Glomerular visceral epithelial cell (primary cell): ENCODE measurements around the gene ACKR3.

ENCODE experiments used
- DNase-seq: peaks from one replicate; pipeline ENCODE4 v3.0.0-alpha.2; 2016; ENCODE audit errors: extremely low spot score

ACKR3 gene

GRCh38 chr2:236570081-236570868 is 650 bp downstream of the ACKR3 start:
- peak; percentile 23 for DNase-seq

DNA sequence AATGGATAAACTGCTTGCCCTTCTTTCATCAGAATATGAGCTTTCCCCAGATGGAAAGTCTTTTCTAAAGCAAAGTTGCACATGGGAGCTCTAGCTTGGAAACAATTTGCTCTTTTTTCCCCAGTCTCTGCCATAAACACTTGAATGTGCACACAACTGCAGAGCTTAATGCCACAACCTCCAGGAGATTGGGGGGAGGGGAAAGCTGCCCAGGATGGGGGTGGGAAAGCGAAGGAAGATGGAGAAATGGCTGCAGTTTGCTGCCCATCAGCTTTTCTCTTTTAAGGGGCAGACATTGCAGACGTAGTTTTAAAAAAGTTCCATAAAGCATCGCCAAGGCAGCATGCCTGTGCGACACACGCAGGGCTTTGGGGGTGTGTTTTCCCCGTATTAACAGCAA is 1.5 kb downstream of the ACKR3 start:
- no peak for DNase-seq

GRCh38 chr2:236572482-236572881 is 2.9 kb downstream of the ACKR3 start:
- DNase-seq, result peak; percentile 9

- no peak for DNase-seq
Observed at GRCh38 chr2:236573066-236573929, 3.7 kb downstream of the ACKR3 start.

- no peak for DNase-seq
Observed at GRCh38 chr2:236574000-236574399, 4.4 kb downstream of the ACKR3 start.

DNA sequence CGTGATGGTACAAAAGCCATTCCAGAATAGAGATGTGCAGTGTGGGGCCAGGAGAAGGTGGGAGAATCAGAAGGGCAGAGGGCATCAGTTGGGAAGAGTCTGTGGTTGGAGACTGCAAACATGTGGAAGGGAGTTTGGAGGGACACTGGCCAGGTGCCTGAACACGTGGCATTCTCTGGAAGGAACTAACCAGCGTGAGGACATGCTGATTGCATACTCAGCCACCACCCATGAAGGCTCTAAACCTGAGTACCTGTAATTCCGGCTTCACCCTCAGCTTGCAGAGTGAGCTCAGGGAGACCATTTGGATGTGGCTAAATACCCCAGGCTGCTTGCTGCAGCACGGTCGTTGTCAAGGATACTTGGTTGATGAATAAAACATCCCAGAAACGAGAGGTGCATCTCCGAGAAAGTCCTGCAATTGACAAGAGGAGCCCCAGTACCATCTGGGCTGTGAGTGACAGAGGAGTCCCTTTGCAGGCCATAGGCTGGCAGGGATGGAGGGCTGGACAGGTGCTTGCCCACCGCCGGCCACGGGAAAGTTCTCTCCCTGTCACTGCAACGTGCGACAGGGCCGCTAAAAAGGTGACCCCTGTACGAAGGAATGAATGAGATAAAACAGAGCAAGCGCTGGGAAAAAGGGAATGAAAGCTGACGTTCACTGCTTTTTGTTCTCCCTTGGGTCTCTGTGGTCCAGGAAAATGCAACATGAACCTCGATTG is 5.0 kb downstream of the ACKR3 start:
- DNase-seq, result no peak

DNA sequence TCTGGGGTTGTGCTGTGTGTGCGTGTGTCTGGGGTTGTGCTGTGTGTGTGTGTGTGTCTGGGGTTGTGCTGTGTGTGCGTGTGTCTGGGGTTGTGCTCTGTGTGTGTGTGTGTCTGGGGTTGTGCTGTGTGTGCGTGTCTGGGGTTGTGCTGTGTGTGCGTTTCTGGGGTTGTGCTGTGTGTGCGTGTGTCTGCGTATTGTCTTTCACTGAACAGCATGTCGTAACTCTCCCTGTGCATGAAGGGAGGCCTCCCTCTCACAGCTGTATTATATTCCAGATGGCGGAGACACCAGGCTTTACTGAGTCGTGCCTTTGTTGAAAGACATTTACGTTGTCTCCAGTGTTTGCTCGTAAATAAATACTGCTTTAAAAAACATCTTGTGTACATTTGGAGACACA is 5.9 kb downstream of the ACKR3 start:
- DNase-seq, result no peak

- DNase-seq, result no peak
Observed at GRCh38 chr2:236576087-236576486, 6.5 kb downstream of the ACKR3 start.

DNA sequence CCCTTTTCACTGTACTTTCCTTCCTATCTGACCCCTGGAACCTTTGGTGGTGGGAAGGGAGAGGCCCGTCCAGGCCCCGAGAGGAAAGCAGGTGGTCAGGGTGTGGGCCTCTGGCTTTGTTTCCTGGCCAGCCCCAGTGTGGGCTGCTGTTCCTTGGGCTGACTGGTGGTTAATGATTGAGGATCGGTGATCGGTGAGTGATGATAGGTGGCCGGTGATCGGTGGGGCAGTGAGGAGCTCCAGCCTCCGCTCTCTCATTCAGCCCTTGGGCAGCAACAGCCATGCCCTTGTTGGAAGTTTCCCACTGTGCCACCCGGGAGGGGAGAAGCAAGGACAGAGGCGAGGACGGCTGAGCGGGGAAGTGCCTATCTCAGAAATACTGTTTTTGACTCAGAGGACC is 7.3 kb downstream of the ACKR3 start:
- no peak for DNase-seq

DNA sequence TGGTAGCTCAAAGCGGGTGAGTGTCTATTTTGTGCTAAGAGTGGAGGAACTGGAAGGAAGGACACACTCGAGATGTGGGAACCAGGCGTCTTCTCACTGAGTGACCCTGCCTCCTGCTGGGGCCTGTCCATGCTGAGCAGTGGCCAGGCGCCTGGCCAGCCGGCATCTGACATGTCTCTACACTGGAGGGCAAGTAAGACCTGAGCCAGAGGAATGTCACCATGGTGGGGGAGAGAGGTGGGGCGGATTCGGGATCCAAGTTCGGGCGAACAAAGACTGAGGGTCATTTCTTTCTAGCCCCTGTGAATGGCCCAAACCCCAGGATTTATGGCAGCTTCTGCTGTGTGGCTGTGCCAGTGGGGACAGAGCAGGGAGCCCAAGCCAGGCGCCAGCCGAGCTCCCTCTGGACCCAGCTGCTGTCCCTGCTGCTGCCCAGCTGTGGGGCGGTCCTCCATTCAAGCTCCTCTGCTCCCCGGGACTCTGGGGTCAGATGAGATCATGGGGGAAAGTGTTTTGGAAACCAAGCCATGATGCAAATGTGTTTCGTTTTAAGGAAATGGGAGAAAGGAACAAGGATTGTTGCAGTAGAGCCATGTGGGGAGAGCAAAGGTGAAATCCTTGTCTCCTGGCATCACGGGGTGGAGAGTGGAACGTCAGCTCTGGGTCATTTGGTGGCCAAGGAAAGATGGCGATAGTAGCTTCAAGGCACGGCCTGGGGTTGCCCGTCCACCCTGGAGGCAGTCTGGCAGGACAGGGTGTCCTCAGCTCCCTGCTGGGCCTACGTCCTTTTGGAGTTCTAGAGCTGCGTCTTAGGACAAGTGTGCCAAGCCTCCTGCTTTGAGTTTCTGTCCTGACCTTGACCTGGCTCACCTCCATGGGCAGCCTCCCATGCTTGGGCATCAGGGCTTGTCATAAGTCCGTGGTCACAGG is 8.1 kb downstream of the ACKR3 start:
- DNase-seq, result no peak

- DNase-seq, result no peak
Observed at GRCh38 chr2:236578411-236578846, 8.8 kb downstream of the ACKR3 start.

DNA sequence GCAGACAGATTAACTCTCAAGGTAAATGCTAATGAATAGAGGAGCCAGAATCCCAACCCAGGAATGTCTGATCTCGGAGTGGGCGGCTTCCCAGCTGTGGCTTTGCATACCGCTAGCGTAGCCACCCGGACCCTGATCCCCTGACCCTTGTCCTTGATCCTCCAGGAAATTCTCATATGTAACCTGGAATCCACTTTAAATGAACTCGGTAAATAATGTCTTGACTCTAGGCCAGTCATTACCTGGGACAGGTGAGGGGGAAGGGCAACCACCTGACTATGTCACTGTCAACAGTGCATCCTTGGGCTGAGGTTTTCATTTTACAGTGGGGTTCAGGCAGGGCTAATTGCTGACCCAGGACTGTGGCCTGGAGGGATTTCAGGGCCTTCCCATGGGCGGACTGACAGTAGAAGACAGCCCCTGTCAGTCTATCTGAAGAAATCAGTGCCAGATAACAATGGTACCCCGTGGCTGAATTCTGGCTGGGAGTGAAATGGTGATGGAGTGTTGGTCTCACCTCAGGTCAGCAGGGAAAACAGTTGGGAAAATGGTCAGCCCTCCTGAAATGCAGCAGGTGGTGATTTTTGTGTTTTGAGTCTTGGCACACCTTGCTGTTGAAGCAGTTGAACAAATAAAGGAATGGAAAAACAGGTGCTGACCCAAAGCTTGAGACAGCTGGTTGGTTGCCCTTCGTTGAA is 9.6 kb downstream of the ACKR3 start:
- DNase-seq, result no peak

- DNase-seq, result no peak
Observed at GRCh38 chr2:236579746-236580315, 10.2 kb downstream of the ACKR3 start.

DNA sequence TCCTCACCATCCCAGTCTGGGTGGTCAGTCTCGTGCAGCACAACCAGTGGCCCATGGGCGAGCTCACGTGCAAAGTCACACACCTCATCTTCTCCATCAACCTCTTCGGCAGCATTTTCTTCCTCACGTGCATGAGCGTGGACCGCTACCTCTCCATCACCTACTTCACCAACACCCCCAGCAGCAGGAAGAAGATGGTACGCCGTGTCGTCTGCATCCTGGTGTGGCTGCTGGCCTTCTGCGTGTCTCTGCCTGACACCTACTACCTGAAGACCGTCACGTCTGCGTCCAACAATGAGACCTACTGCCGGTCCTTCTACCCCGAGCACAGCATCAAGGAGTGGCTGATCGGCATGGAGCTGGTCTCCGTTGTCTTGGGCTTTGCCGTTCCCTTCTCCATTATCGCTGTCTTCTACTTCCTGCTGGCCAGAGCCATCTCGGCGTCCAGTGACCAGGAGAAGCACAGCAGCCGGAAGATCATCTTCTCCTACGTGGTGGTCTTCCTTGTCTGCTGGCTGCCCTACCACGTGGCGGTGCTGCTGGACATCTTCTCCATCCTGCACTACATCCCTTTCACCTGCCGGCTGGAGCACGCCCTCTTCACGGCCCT is 11.2 kb downstream of the ACKR3 start:
- no peak for DNase-seq

GRCh38 chr2:236581546-236581945 is 11.9 kb downstream of the ACKR3 start:
- DNase-seq, result no peak

DNA sequence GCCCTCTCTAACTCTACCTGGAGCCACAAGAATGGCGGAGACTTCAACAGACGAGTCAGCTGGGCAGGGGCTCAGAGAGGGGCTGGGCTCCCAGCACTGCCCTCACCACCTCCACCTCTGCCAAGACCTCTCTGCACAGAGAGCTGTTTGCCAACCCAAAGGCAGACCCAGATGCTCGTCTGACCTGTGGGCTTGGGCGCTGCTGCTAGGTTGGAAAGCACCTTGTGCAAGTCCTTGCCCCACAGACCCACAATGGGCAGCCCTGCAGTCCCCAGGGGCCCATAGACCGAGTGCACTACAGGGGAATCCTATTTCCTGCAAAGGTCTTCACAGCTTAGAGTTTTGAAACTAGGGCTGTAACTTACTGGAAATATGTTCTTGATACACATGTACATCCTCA is 13.3 kb downstream of the ACKR3 start:
- no peak for DNase-seq

DNA sequence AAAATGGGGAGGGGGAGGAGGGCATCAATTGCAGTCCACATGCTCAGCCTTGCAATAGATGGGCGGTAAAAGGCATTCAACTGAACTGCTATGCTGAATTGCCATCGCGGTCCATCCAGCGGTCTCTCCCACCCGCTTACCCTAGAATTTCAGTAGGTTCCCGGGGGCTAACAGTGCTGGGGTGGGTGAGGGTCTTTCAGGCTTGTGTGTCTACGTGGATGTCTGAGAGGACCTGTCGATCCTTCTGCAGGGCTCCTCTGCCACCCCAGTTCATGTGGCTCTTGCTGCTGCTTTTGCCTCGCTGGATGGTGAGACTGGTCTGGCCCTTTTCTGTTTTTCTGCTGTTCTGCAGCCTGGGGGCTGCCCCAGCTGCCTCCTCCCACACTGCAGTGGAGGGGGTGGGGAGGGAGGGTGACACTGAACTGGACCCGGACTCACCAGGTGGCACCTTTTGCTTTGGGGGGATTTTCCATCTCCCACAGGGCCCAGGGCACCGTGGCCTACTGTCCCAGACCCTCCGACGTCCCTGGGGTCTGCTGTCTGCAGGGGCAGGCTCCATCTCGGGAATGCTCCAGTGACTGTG is 14.1 kb downstream of the ACKR3 start:
- no peak for DNase-seq

- no peak for DNase-seq
Observed at GRCh38 chr2:236584521-236585384, 15.1 kb downstream of the ACKR3 start.
